Measurements from ENCODE around the gene ARHGAP32.

DNA sequence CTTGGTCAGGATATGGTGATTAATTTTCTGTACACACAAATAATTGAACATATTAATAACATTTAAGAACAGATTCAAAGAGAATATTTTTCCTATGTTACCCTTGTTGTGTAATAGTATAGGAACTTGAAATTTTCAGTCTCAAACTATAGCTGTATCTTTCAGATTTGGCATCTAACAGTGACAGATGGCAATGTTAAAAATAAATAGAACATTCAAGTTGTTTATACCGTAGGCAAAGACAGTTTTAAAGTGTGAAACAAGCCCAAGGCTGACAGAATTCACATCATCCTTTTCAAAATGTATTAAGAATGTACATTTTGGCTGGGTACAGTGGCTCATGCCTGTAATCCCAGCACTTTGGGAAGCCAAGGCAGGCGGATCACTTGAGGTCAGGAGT lies 156.9 kb downstream of the ARHGAP32 start:
- TF ChIP-seq, protein P1, sequence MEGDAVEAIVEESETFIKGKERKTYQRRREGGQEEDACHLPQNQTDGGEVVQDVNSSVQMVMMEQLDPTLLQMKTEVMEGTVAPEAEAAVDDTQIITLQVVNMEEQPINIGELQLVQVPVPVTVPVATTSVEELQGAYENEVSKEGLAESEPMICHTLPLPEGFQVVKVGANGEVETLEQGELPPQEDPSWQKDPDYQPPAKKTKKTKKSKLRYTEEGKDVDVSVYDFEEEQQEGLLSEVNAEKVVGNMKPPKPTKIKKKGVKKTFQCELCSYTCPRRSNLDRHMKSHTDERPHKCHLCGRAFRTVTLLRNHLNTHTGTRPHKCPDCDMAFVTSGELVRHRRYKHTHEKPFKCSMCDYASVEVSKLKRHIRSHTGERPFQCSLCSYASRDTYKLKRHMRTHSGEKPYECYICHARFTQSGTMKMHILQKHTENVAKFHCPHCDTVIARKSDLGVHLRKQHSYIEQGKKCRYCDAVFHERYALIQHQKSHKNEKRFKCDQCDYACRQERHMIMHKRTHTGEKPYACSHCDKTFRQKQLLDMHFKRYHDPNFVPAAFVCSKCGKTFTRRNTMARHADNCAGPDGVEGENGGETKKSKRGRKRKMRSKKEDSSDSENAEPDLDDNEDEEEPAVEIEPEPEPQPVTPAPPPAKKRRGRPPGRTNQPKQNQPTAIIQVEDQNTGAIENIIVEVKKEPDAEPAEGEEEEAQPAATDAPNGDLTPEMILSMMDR (IDR thresholded peaks at IDR 0.05) = no peak
- TF ChIP-seq POLR2A (IDR thresholded peaks at IDR 0.05) = no peak
